OCI-LY1 (cell line): Measurements from ENCODE around the gene ALKBH3.

ENCODE experiments used
- CTCF ChIP-seq: fragments of 200-600 bp; sonication (generic), shearing (Covaris generic); IDR thresholded peaks from 2 replicates; pipeline ENCODE4 v1.5.1; 2017; ENCODE audit warnings: mild to moderate bottlenecking, antibody characterized with exemption, low read length, moderate library complexity, mixed read lengths
- EZH2 ChIP-seq: fragments of 200-600 bp; sonication (generic), shearing (Covaris generic); IDR thresholded peaks from 2 replicates; pipeline ENCODE4 v1.8.0; 2017; ENCODE audit warnings: borderline replicate concordance, mixed run types, mild to moderate bottlenecking, antibody characterized with exemption, low read length, moderate library complexity, mixed read lengths

GRCh38 chr11:43832536-43832935, 48.1 kb upstream of the ALKBH3 start:
- TF ChIP-seq CTCF (no peak), EZH2 (no peak)
